Vagina (tissue), 2 donors: Measurements from ENCODE around the gene CUEDC1.

Source experiments
- CTCF ChIP-seq, 3 experiments: fragments of 450-650 bp in 2 of 3; fragments of 200-600 bp in 1 of 3; sonication (generic) in 1 of 3; IDR thresholded peaks; one replicate each; pipeline ENCODE4 v1.5.1; 2017 to 2019; ENCODE audit warnings: antibody characterized with exemption in 3 of 3, mild to moderate bottlenecking in 2 of 3, moderate library complexity in 2 of 3
- POLR2A ChIP-seq, 2 donors: fragments of 450-650 bp; IDR thresholded peaks; one replicate each; pipeline ENCODE4 v1.6.1; 2017; ENCODE audit warnings: antibody characterized with exemption in 2 of 2, mild to moderate bottlenecking in 2 of 2, moderate library complexity in 2 of 2

- no peak for TF ChIP-seq CTCF (IDR thresholded peaks at IDR 0.05)
- TF ChIP-seq POLR2A (IDR thresholded peaks at IDR 0.05) = no peak
Observed at GRCh38 chr17:57988301-57989250, 33.4 kb upstream of the CUEDC1 start.
